NCI-H1436 treated with DMSO at 0.1 percent for 48 hours (cell line): ENCODE measurements around the gene FBN3.

Experiments
- DNase-seq: peaks from one replicate; lab custom pipeline; 2025; lab: John Stamatoyannopoulos, UW

FBN3 gene

DNA sequence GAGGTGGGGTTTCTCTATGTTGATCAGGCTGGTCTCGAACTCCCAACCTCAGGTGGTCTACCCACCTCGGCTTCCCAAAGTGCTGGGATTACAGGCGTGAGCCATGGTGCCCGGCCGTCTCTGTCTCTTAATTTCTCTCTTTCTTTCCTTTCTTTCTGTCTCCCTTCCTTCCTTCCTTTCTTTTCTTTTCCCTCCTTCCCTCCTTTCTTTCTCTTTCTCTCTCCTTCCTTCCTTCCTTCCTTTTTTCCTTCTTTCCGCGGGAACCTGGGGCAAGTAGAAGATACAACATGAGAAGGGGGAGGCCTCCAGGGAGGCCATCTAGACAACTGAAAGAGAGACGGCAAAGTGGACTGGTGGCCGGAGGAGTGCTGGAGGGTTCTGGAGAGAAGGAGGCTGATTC lies 128.7 kb downstream of the FBN3 start:
- no peak for DNase-seq

DNA sequence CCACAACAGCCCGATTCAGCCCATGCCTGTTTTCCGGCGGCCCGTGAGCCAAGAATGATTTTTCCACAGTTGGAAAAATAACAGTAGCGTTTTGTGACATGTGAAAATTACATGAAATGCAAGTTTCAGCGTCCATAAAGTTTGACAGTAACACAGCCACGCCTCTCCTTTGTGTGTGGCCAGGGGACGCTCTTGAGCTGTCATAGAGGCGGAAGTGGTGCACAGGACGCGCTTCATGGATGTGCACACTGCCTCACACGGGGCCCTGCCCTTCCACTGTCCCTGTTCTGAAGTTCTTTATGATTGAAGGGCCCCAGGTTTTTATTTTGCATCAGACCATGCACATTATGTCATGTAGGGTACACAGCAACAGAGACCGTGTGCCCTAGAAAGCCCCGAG lies 131.6 kb downstream of the FBN3 start:
- DNase-seq, result no peak
